DLD1 (cell line): Measurements from ENCODE around the gene MAS1L.

ENCODE experiments used
- in situ Hi-C: cut with HindIII; loops from 2 replicates; pipeline ENCODE4 v1.10.0; 2017; ENCODE audit warnings: low sequenced_read_pairs

MAS1L gene

GRCh38 chr6:29487660-29488059 lies at the start of gene MAS1L:
MAS1L (minus strand) TSS chr6:29487956; CDS start chr6:29487902, 54 bp downstream.
- in situ Hi-C loops = no loop called here

- in situ Hi-C loops = no loop called here
Observed at GRCh38 chr6:29532320-29532951, 44.7 kb upstream of the MAS1L start.

GRCh38 chr6:29531668-29532067 lies 43.9 kb upstream of the MAS1L start:
- in situ Hi-C loops = no loop called here

- in situ Hi-C loops = no loop called here
Observed at GRCh38 chr6:29530671-29531310, 43.0 kb upstream of the MAS1L start.

- in situ Hi-C loops = no loop called here
Observed at GRCh38 chr6:29529956-29530355, 42.2 kb upstream of the MAS1L start.

- in situ Hi-C loops = no loop called here
Observed at GRCh38 chr6:29528988-29529560, 41.3 kb upstream of the MAS1L start.

GRCh38 chr6:29528300-29528931 lies 40.7 kb upstream of the MAS1L start:
- in situ Hi-C loops = no loop called here

GRCh38 chr6:29527564-29527963 lies 39.8 kb upstream of the MAS1L start:
- in situ Hi-C loops = no loop called here

- in situ Hi-C loops = no loop called here
Observed at GRCh38 chr6:29527126-29527525, 39.4 kb upstream of the MAS1L start.

GRCh38 chr6:29525311-29525639 lies 37.5 kb upstream of the MAS1L start:
- in situ Hi-C loops = no loop called here

GRCh38 chr6:29524444-29525310 lies 36.9 kb upstream of the MAS1L start:
- in situ Hi-C loops = no loop called here

GRCh38 chr6:29524044-29524443 lies 36.3 kb upstream of the MAS1L start:
- in situ Hi-C loops = no loop called here

- in situ Hi-C loops = no loop called here
Observed at GRCh38 chr6:29522227-29522626, 34.5 kb upstream of the MAS1L start.

GRCh38 chr6:29521006-29521680 lies 33.4 kb upstream of the MAS1L start:
- in situ Hi-C loops = no loop called here

- in situ Hi-C loops = no loop called here
Observed at GRCh38 chr6:29520232-29520631, 32.5 kb upstream of the MAS1L start.

- in situ Hi-C loops = no loop called here
Observed at GRCh38 chr6:29519291-29520010, 31.7 kb upstream of the MAS1L start.

GRCh38 chr6:29517728-29518440 lies 30.1 kb upstream of the MAS1L start:
- in situ Hi-C loops = no loop called here

- in situ Hi-C loops = no loop called here
Observed at GRCh38 chr6:29517245-29517644, 29.5 kb upstream of the MAS1L start.

GRCh38 chr6:29516108-29516507 lies 28.4 kb upstream of the MAS1L start:
- in situ Hi-C loops = no loop called here
